ENCODE results near the gene CHAF1A.

CHAF1A gene

GRCh38 chr19:4367336-4367723 lies 35.1 kb upstream of the CHAF1A start:
- DNase-seq (ENCODE audit: low read depth): no peak

GRCh38 chr19:4367781-4368127 lies 34.7 kb upstream of the CHAF1A start:
- DNase-seq (ENCODE audit: low read depth): no peak

- no peak for DNase-seq (ENCODE audit: low read depth)
Observed at GRCh38 chr19:4368128-4368820, 34.2 kb upstream of the CHAF1A start.

- DNase-seq (ENCODE audit: low read depth): peak; percentile 62
Observed at GRCh38 chr19:4369109-4369887, 33.1 kb upstream of the CHAF1A start.

GRCh38 chr19:4369888-4370260 lies 32.6 kb upstream of the CHAF1A start:
- peak; percentile 48 for DNase-seq (ENCODE audit: low read depth)

GRCh38 chr19:4370418-4371041 lies 31.9 kb upstream of the CHAF1A start:
- no peak for DNase-seq (ENCODE audit: low read depth)

GRCh38 chr19:4371247-4372164 lies 30.9 kb upstream of the CHAF1A start:
- DNase-seq (ENCODE audit: low read depth): no peak

- no peak for DNase-seq (ENCODE audit: low read depth)
Observed at GRCh38 chr19:4372165-4373012, 30.1 kb upstream of the CHAF1A start.

GRCh38 chr19:4373013-4373367 lies 29.4 kb upstream of the CHAF1A start:
- DNase-seq (ENCODE audit: low read depth): no peak

GRCh38 chr19:4373601-4374497 lies 28.6 kb upstream of the CHAF1A start:
- no peak for DNase-seq (ENCODE audit: low read depth)

GRCh38 chr19:4374498-4375163 lies 27.8 kb upstream of the CHAF1A start:
- DNase-seq (ENCODE audit: low read depth): no peak

- DNase-seq (ENCODE audit: low read depth): no peak
Observed at GRCh38 chr19:4375164-4376027, 27.0 kb upstream of the CHAF1A start.

GRCh38 chr19:4376028-4376670 lies 26.3 kb upstream of the CHAF1A start:
- no peak for DNase-seq (ENCODE audit: low read depth)

- DNase-seq (ENCODE audit: low read depth): no peak
Observed at GRCh38 chr19:4376671-4376990, 25.8 kb upstream of the CHAF1A start.

- no peak for DNase-seq (ENCODE audit: low read depth)
Observed at GRCh38 chr19:4376991-4377781, 25.3 kb upstream of the CHAF1A start.

- no peak for DNase-seq (ENCODE audit: low read depth)
Observed at GRCh38 chr19:4378886-4379285, 23.6 kb upstream of the CHAF1A start.

GRCh38 chr19:4379383-4380253 lies 22.8 kb upstream of the CHAF1A start:
- DNase-seq (ENCODE audit: low read depth): no peak

All from T-helper 22 cell (primary cell).